HepG2 (cell line): ENCODE measurements around the gene CLEC19A. TPM values are rescaled to one million over a fixed set of nuclear protein-coding genes. Genes with fewer than 3 reads are reported as not detected.

Experiments
- AKAP8 ChIP-seq: sonication (generic); formaldehyde crosslinking; IDR thresholded peaks from 2 replicates; pipeline ENCODE4 v1.5.1; 2020; ENCODE audit warnings: mild to moderate bottlenecking, missing genetic modification reagents
- ELF3 ChIP-seq: IDR thresholded peaks from 2 replicates; pipeline ENCODE4 v1.6.1; 2016; ENCODE audit warnings: missing genetic modification reagents, missing compliant biosample characterization
- FOSL2 ChIP-seq: sonication (generic); formaldehyde crosslinking; IDR thresholded peaks from 2 replicates; pipeline ENCODE4 v1.4.0; 2020; ENCODE audit warnings: missing genetic modification reagents
- FOXK1 ChIP-seq: sonication (generic); formaldehyde crosslinking; IDR thresholded peaks from 2 replicates; pipeline ENCODE4 v1.4.0; 2020; ENCODE audit warnings: low read depth, missing genetic modification reagents, borderline replicate concordance
- KDM6A ChIP-seq: IDR thresholded peaks from 2 replicates; pipeline ENCODE4 v1.6.1; 2016; ENCODE audit warnings: low read depth
- MIER2 ChIP-seq: IDR thresholded peaks from 2 replicates; pipeline ENCODE4 v1.6.1; 2016; ENCODE audit warnings: missing biosample characterization, missing genetic modification reagents
- MTA3 ChIP-seq: sonication (generic); formaldehyde crosslinking; IDR thresholded peaks from 2 replicates; pipeline ENCODE4 v1.4.0; 2020; ENCODE audit warnings: missing genetic modification reagents
- RBM39 ChIP-seq: fragments of 200-400 bp; formaldehyde crosslinking; IDR thresholded peaks from one replicate; pipeline ENCODE4 v1.6.1; 2018; ENCODE audit warnings: antibody characterized with exemption, mild to moderate bottlenecking, low read depth, low read length; ENCODE audit not compliant: poor library complexity, severe bottlenecking
- SMAD9 ChIP-seq: sonication (generic); formaldehyde crosslinking; IDR thresholded peaks from 2 replicates; pipeline ENCODE4 v1.5.1; 2020; ENCODE audit warnings: mild to moderate bottlenecking, missing genetic modification reagents
- SP4 ChIP-seq: sonication (generic); formaldehyde crosslinking; IDR thresholded peaks from 2 replicates; pipeline ENCODE4 v1.8.1; 2023; ENCODE audit warnings: mild to moderate bottlenecking, missing genetic modification reagents
- TBX3 ChIP-seq: fragments of 450-650 bp; IDR thresholded peaks from 2 replicates; pipeline ENCODE4 v1.6.1; 2017; ENCODE audit warnings: antibody characterized with exemption, mild to moderate bottlenecking, inconsistent platforms, borderline replicate concordance
- U2AF1 ChIP-seq: fragments of 200-400 bp; formaldehyde crosslinking; optimal IDR thresholded peaks from 2 replicates; pipeline ENCODE3; 2017; ENCODE audit warnings: mild to moderate bottlenecking, low read depth, low read length
- WIZ ChIP-seq: sonication (generic); formaldehyde crosslinking; IDR thresholded peaks from 2 replicates; pipeline ENCODE4 v1.5.1; 2020; ENCODE audit warnings: mild to moderate bottlenecking, missing genetic modification reagents
- ZBTB42 ChIP-seq: sonication (generic); formaldehyde crosslinking; IDR thresholded peaks from 2 replicates; pipeline ENCODE4 v1.5.0; 2020; ENCODE audit warnings: mild to moderate bottlenecking, missing genetic modification reagents
- ZBTB7A ChIP-seq: sonication (generic); formaldehyde crosslinking; IDR thresholded peaks from 2 replicates; pipeline ENCODE4 v1.8.0; 2022; ENCODE audit warnings: mild to moderate bottlenecking, missing genetic modification reagents
- ZNF33A ChIP-seq: sonication (generic); formaldehyde crosslinking; IDR thresholded peaks from 2 replicates; pipeline ENCODE4 v1.5.1; 2020; ENCODE audit warnings: missing genetic modification reagents, mild to moderate bottlenecking, moderate library complexity, borderline replicate concordance
- ZNF484 ChIP-seq: sonication (generic); formaldehyde crosslinking; IDR thresholded peaks from 2 replicates; pipeline ENCODE4 v1.5.1; 2020; ENCODE audit warnings: mild to moderate bottlenecking, low read depth, missing genetic modification reagents, borderline replicate concordance
- ZNF563 ChIP-seq: sonication (generic); formaldehyde crosslinking; IDR thresholded peaks from 2 replicates; pipeline ENCODE4 v1.8.0; 2022; ENCODE audit warnings: mild to moderate bottlenecking, moderate library complexity, missing genetic modification reagents
- ZNF607 ChIP-seq: sonication (generic); formaldehyde crosslinking; IDR thresholded peaks from 2 replicates; pipeline ENCODE4 v1.5.1; 2020; ENCODE audit warnings: missing genetic modification reagents, mild to moderate bottlenecking, borderline replicate concordance
- polyA plus RNA-seq, 8 experiments: library from polyadenylated mRNA; depleted of rRNA in 3 of 8; stranded (reverse) in 7 of 8; unstranded in 1 of 8; fragments of >200 nt; fragmentation: Illumina TruSeq in 4 of 8; extraction: Trizol in 4 of 8; gene quantifications; 2 replicates each; pipeline versions ENCODE4 v1.2.1 to v1.2.3, GENCODE V29; 2011 to 2016; ENCODE audit warnings: low read depth in 4 of 8, missing spikeins in 1 of 8, mixed read lengths in 1 of 8; ENCODE audit not compliant: insufficient read depth in 1 of 8
- total RNA-seq, 5 experiments: library from RNA; depleted of rRNA; stranded (reverse); fragments of >200 nt; fragmentation: Illumina TruSeq; extraction: Trizol; gene quantifications; 2 replicates each; pipeline ENCODE4 v1.2.3, GENCODE V29; 2016; ENCODE audit warnings: low read depth in 1 of 5
- TF ChIP-seq, protein P1 (sequence below): sonication (generic); formaldehyde crosslinking; IDR thresholded peaks from 2 replicates; pipeline ENCODE4 v1.4.0; 2020; ENCODE audit warnings: missing genetic modification reagents, borderline replicate concordance
- TF ChIP-seq, protein P2 (sequence below): sonication (generic); formaldehyde crosslinking; conservative IDR thresholded peaks from 2 replicates; pipeline ENCODE4 v1.8.0; 2022; ENCODE audit warnings: missing genetic modification reagents
- TF ChIP-seq, protein P3 (sequence below): sonication (generic); formaldehyde crosslinking; IDR thresholded peaks from 2 replicates; pipeline ENCODE4 v1.8.0; 2022; ENCODE audit warnings: missing genetic modification reagents, mild to moderate bottlenecking, borderline replicate concordance
- TF ChIP-seq, protein P4 (sequence below): sonication (generic); formaldehyde crosslinking; IDR thresholded peaks from 2 replicates; pipeline ENCODE4 v1.8.0; 2022; ENCODE audit warnings: missing genetic modification reagents, mild to moderate bottlenecking, inconsistent platforms, borderline replicate concordance
- TF ChIP-seq, protein P5 (sequence below): sonication (generic); formaldehyde crosslinking; IDR thresholded peaks from 2 replicates; pipeline ENCODE4 v1.5.0; 2020; ENCODE audit warnings: mild to moderate bottlenecking, missing genetic modification reagents

CLEC19A gene
- total and polyA plus RNA-seq, 2 of the 13 experiments (the other 11 are each of a cell fraction or from before 2014, with no cell fraction given) = not detected

DNA sequence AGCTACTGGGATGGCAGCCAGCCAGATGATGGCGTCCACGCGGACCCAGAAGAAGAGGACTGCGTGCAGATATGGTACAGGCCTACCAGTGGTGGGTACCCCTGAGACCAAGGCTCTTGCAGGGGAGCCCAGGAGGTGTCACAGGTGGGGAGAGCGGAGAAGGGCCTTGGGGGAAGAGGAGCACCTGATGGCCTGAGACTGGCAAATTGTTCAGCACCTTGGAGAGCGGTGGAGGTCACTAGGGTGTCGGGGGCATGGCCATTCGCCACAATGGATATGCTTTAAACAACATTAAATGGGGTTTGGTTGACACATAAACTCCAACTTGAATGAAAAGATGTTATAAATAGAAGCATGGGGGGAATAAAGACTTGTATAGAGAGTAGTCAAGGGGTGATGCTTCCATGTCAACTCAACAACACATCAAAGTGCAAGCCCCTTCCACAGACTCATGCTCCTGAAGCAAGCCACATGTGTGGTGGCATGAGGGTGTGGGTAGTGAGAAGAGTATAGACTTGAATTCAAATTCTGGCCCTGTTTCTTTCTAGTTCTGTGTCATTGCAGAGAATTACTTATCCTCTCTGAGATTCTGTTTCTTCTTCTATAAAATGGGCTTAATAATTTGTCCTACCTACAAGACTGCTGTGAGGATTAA is 22.2 kb downstream of the CLEC19A start (continued):
- TF ChIP-seq SMAD9 (CRISPR knock-in tag) = no peak
- TF ChIP-seq MIER2 = peak; percentile 98
- TF ChIP-seq TBX3 = no peak
- TF ChIP-seq FOXK1 = no peak
- TF ChIP-seq ZNF563 (CRISPR knock-in tag) = no peak
- TF ChIP-seq ZBTB42 (CRISPR knock-in tag) = no peak
- TF ChIP-seq ELF3 = 0 out of 2 replicates have a peak, but pooled peaks have one; percentile 18
- peak; percentile 27; the same call in 1 of the 2 replicates for TF ChIP-seq SP4
- TF ChIP-seq, protein P1, sequence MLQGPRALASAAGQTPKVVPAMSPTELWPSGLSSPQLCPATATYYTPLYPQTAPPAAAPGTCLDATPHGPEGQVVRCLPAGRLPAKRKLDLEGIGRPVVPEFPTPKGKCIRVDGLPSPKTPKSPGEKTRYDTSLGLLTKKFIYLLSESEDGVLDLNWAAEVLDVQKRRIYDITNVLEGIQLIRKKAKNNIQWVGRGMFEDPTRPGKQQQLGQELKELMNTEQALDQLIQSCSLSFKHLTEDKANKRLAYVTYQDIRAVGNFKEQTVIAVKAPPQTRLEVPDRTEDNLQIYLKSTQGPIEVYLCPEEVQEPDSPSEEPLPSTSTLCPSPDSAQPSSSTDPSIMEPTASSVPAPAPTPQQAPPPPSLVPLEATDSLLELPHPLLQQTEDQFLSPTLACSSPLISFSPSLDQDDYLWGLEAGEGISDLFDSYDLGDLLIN (CRISPR knock-in tag) = no peak
- TF ChIP-seq, protein P2, sequence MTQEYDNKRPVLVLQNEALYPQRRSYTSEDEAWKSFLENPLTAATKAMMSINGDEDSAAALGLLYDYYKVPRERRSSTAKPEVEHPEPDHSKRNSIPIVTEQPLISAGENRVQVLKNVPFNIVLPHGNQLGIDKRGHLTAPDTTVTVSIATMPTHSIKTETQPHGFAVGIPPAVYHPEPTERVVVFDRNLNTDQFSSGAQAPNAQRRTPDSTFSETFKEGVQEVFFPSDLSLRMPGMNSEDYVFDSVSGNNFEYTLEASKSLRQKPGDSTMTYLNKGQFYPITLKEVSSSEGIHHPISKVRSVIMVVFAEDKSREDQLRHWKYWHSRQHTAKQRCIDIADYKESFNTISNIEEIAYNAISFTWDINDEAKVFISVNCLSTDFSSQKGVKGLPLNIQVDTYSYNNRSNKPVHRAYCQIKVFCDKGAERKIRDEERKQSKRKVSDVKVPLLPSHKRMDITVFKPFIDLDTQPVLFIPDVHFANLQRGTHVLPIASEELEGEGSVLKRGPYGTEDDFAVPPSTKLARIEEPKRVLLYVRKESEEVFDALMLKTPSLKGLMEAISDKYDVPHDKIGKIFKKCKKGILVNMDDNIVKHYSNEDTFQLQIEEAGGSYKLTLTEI (CRISPR knock-in tag) = no peak
- no peak for TF ChIP-seq U2AF1
- TF ChIP-seq FOSL2 (CRISPR knock-in tag) = 0 out of 2 replicates have a peak, but pooled peaks have one; percentile 20
- no peak for TF ChIP-seq AKAP8 (CRISPR knock-in tag)
- no peak for TF ChIP-seq ZNF33A (CRISPR knock-in tag)
- no peak for TF ChIP-seq ZNF484 (CRISPR knock-in tag)
- TF ChIP-seq, protein P3, sequence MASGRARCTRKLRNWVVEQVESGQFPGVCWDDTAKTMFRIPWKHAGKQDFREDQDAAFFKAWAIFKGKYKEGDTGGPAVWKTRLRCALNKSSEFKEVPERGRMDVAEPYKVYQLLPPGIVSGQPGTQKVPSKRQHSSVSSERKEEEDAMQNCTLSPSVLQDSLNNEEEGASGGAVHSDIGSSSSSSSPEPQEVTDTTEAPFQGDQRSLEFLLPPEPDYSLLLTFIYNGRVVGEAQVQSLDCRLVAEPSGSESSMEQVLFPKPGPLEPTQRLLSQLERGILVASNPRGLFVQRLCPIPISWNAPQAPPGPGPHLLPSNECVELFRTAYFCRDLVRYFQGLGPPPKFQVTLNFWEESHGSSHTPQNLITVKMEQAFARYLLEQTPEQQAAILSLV (CRISPR knock-in tag) = no peak
- TF ChIP-seq, protein P4, sequence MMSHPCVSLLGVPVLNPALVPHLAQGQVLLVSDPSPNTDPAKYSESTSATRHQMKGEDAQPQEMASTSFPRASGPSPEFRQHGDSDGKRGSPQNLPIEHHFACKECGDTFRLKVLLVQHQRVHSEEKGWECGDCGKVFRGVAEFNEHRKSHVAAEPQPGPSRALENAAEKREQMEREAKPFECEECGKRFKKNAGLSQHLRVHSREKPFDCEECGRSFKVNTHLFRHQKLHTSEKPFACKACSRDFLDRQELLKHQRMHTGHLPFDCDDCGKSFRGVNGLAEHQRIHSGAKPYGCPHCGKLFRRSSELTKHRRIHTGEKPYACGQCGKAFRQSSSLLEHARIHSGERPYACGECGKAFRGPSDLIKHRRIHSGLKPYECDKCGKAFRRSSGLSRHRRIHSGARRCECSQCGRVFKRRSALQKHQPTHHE = no peak
- TF ChIP-seq ZNF607 (CRISPR knock-in tag) = 0 out of 2 replicates have a peak, but pooled peaks have one; percentile 27
- TF ChIP-seq KDM6A (CRISPR knock-in tag) = no peak
- TF ChIP-seq WIZ (CRISPR knock-in tag) = peak; percentile 95
- no peak for TF ChIP-seq MTA3
- TF ChIP-seq RBM39 = no peak
- TF ChIP-seq, protein P5, sequence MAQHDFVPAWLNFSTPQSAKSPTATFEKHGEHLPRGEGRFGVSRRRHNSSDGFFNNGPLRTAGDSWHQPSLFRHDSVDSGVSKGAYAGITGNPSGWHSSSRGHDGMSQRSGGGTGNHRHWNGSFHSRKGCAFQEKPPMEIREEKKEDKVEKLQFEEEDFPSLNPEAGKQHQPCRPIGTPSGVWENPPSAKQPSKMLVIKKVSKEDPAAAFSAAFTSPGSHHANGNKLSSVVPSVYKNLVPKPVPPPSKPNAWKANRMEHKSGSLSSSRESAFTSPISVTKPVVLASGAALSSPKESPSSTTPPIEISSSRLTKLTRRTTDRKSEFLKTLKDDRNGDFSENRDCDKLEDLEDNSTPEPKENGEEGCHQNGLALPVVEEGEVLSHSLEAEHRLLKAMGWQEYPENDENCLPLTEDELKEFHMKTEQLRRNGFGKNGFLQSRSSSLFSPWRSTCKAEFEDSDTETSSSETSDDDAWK (CRISPR knock-in tag) = no peak
- no peak for TF ChIP-seq ZBTB7A
